GM19463 (cell line): ENCODE measurements around the gene SREK1.
A peak's percentile ranks its signal among the peaks of the same experiment; 100 is the strongest.

ENCODE experiments used
- ATAC-seq: cut with Tn5 transposase; IDR thresholded peaks from one replicate; pipeline ENCODE4 v1.9.1; 2021; ENCODE audit warnings: mild to moderate bottlenecking, moderate library complexity; ENCODE audit not compliant: unreplicated experiment

SREK1 gene

GRCh38 chr5:66164044-66164790, 20.1 kb downstream of the SREK1 start:
- ATAC-seq, result no peak

- ATAC-seq, result no peak
Measured at GRCh38 chr5:66168226-66168625, 24.1 kb downstream of the SREK1 start.

GRCh38 chr5:66169534-66169933, 25.4 kb downstream of the SREK1 start:
- ATAC-seq, result peak; percentile 72

DNA sequence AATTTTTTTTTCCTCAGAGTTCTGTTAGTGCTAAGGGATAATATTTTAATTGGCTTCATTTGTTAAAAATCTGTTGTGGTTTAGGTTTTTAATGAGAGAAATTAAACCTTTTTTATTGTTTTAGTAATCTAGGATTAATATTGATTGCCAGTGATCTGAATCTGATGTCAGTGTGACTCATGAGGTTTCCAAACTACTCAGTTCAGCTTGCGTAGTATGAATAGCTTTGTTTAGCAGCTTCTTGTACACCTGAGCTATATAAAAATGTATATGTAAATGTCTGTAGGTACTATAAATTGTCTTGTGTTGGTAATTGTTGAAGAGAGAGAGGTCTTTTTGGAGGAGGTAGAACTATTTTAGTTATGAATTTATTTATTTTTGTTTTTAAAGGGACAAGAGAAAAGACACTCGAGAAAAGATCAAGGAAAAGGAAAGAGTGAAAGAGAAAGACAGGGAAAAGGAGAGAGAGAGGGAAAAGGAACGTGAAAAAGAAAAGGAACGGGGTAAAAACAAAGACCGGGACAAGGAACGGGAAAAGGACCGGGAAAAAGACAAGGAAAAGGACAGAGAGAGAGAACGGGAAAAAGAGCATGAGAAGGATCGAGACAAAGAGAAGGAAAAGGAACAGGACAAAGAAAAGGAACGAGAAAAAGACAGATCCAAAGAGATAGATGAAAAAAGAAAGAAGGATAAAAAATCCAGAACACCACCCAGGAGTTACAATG, 26.3 kb downstream of the SREK1 start:
- ATAC-seq, result no peak

DNA sequence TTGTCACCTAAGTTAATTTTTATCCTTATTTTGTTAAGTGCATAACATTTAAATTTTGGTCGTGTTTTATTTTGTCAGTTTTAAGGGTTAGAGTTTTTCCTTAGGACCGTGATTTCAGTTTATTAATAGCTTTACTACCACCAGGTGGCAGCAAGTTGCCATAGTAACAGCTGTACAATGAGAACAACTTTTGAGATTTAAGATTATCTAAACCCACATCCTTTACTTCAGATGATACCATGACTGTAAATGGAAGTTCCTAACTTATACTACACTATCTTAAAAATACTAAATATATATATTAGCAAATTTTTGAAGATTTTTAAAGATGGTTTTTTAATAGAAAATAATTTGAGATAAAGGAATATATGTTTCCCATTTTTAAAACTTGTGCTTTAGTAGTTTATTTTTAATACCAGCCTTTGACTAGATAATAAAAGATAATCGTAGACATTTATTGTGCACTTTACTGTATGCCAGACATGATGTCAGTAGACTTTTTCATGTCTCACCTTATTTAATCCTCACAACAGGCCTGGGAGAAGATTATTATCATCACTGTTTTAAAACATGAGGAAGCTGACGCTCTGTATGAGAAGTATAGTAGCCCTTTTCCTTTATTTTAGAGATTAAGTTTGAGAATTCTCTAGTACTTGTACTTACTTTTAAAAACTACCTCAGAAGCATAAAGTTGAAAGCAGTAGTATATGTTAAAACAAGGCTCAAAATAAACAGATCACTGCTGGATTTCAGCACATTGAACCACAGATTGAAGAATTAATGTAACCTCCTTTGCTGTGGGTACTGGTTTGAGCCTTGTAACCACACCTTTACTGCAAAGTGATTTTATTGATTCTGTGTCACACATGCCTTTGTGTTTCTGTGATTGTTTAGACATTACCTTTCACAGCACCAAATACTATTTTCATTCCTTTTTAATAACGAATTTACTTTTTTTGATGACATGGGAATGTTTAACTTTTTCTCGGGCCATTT, 27.5 kb downstream of the SREK1 start:
- ATAC-seq, result peak; percentile 55

- ATAC-seq, result no peak
Measured at GRCh38 chr5:66174338-66174737, 30.2 kb downstream of the SREK1 start.

GRCh38 chr5:66178799-66179198, 34.7 kb downstream of the SREK1 start:
- ATAC-seq, result no peak

- ATAC-seq, result no peak
Measured at GRCh38 chr5:66179297-66180051, 35.4 kb downstream of the SREK1 start.

GRCh38 chr5:66180282-66181155, 36.4 kb downstream of the SREK1 start:
- no peak for ATAC-seq

DNA sequence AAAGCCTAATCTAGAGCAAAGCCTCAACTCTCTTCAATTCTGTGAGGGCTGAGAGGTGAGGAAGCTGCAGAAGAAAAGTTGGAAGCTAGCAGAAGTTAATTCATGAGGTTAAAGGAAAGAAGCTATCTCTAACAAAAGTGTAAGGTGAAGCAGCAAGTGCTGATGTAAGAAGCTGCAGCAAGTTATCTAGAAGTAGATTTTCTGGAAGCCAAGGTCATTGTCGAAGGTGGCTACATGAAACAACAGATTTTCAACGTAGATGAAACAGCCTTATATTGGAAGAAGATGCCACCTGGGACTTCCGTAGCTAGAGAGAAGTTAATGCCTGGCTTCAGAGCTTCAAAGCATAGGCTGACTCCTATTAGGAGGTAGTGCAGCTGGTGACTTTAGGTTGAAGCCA, 42.0 kb downstream of the SREK1 start:
- no peak for ATAC-seq

GRCh38 chr5:66193419-66193818, 49.3 kb downstream of the SREK1 start:
- no peak for ATAC-seq

DNA sequence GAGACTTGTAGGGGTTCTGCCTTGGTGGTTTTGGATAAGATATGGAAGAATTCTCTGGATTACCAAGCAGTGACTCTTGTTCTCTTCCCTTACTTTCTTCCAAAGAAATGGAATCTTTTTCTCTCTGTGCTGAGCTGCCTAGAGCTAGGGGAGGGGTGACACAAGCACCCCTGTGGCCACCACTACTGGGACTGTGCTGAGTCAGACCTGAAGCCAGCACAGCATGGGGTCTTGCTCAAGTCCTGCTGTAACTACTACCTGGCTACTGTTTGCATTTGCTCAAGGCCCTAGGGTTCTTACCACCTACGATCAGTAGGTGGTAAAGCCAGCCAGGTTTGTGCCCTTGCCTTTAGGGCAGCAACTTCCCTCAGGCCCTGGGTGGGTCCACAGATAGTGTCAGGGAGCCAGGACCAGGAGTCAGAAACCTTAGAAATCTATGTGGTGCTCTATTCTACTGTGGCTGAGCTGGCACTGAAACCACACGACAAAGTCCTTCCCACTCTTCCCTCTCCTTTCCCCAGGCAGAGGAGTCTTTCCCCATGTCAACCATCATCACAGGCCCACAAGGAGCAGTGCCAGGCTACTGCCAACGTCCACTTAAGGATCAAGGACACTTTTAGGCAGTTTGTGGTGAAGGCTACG, 53.8 kb downstream of the SREK1 start:
- no peak for ATAC-seq

- no peak for ATAC-seq
Measured at GRCh38 chr5:66198837-66199236, 54.7 kb downstream of the SREK1 start.

- no peak for ATAC-seq
Measured at GRCh38 chr5:66203531-66203930, 59.4 kb downstream of the SREK1 start.

GRCh38 chr5:66206465-66206864, 62.4 kb downstream of the SREK1 start:
- no peak for ATAC-seq

DNA sequence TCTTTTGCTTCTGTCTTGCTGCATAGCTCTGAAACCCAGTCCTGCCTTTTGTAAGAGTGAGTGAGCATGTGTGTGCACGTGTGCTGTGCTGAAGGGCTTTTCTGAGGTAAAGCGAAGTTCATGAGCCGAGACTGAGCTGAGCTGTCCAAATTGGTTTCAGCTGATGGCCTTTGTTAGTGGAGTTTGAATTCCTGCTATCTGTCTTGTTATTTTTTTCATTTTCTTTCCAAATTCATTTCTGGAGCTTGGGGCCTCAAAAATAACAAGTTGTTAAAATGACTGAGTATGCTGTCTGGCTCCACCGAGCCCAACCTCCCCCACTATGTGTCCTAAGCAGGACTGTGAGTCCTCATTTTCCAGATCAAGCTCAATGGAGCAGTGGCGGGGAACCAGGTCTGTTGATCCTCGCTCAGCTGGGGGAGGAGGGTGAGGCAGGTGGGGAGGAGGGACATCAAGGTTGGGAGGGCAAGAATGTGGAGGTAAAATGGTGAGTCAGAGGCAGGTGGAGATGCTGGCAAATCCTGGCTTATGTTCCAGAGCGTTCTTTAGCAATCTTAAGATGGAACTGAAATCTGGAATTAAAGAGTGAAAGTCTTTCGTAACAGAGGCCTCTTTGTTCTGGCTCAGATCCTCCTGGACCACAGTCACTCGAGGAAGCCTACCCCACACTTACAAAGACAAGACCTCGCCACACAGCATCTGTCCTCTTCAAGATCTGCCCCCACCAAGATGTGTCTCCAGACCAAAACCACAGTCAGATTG, 63.9 kb downstream of the SREK1 start:
- no peak for ATAC-seq

DNA sequence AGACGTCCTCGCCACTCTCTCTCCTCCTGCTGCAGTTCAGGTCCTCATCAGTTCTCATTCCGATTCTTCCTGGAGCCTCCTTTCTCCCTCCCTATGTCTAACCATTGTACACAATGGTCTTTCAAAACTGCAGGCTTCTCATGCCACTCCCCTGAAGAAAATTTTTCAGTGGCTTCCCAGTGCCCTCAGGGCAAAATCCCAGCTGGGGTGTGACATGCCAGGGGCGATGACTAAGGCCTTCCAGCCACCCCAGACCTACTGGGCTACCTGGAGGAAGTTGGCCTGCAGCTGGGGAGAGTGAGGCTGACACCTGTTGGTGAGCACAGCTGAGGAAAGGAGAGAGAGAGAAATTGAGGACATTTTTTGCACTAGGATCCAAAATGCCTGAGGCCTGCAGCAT, 65.2 kb downstream of the SREK1 start:
- ATAC-seq, result no peak

DNA sequence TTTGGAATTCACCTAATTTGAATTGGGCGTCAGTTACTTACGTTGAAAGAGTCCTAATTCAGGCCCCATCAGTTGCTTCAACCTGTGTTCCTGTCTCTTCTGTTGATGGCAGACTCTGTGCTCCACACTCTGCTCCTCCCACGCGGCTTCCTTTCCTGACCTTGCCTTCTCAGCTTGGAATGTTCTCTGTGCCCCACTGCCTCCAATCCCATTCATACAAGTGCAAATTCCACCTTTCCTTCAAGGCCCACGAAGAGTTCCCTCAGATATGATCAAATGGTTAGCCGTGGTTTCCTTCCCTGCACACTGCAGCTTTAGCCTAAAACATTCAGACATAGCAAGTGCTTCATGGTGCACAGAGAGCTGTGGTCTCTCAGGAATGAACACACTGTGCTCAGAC, 65.7 kb downstream of the SREK1 start:
- no peak for ATAC-seq
